GM12874 (cell line): ENCODE data around the gene WWTR1.

ENCODE experiments used
- TF ChIP-seq, protein P1 (sequence below): IDR thresholded peaks from 2 replicates; pipeline ENCODE4 v1.5.1; 2011; ENCODE audit warnings: low read depth, mild to moderate bottlenecking, control low read depth, low read length, moderate library complexity; ENCODE audit not compliant: insufficient read depth

WWTR1 gene

DNA sequence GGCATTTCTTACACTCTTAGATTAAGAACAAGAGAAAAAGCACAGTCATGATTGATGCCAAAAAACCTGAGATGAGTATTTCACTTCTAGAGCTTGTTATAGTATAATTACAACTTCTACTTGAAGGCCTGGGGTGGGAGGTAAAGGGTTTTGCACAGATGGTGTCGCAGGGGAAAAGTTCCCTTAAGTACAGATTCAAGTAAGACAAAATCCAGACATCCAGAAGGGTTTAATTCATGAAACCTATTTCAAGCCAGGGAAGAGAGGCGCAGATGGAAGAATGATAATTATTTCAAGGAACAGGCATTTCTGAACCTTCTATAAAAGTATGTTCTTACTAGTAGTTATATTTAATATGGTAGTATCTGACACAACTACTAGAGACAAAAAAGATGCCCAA lies 112.8 kb downstream of the WWTR1 start:
- TF ChIP-seq, protein P1, sequence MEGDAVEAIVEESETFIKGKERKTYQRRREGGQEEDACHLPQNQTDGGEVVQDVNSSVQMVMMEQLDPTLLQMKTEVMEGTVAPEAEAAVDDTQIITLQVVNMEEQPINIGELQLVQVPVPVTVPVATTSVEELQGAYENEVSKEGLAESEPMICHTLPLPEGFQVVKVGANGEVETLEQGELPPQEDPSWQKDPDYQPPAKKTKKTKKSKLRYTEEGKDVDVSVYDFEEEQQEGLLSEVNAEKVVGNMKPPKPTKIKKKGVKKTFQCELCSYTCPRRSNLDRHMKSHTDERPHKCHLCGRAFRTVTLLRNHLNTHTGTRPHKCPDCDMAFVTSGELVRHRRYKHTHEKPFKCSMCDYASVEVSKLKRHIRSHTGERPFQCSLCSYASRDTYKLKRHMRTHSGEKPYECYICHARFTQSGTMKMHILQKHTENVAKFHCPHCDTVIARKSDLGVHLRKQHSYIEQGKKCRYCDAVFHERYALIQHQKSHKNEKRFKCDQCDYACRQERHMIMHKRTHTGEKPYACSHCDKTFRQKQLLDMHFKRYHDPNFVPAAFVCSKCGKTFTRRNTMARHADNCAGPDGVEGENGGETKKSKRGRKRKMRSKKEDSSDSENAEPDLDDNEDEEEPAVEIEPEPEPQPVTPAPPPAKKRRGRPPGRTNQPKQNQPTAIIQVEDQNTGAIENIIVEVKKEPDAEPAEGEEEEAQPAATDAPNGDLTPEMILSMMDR: no peak

DNA sequence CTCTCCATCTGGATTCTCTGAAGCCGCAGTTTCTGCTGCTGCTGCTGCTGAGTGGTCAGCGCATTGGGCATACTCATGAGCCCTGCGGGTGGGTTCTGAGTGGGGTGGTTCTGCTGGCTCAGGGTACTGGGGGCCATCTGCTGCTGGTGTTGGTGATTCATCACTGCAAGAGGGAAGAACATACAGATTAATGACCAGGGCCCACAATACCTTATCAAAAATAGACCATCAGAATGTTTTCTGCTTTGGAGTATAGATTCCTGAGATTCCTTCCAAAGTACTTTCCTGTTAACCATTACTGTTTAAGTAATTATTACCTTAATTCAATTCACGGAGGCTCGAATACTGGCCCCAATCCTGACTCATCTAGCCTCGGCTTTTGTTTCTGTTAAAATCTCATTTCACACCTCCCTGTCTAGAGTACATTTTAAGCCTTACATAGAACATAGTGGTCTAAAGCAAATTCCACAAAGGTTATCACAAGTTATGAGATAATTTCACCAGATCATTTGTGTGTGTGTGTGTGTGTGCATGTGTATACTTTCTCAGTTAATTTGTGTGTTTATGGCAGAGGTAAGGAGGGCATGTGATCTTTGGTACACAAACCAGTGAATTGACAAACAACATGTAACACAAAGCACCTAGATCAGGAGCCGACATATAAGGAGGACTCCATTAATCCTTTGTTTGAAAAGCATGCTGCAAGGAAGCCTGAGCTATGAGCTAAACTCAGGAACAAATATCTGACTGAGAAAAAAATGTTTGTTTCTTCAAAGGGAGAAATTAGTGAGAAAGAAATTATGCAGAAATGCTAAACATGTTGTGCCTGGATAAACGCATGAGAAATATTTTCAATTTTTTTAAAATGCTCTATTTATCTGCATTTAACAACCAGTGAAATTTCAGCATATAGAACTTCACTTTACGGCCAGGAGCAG lies 115.2 kb downstream of the WWTR1 start:
- TF ChIP-seq, protein P1: no peak

DNA sequence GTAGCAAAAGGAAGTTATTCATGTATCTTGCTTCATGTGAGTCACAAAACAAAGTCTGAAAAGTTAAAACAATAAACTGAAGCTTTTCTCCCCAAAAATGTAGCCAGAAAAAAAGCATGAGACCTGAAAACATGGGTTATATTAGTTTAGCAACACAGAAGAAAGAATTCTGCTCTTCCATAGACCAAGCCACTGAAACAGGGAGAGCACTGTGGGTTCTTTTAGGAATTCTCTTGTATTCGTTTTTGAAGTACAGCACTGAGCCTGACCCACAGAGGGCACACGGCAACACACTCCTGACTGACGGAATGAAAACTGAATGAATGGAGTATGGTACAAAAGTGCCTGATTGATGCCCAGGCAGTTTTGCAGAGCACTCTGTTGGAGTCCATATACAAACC lies 116.7 kb downstream of the WWTR1 start:
- TF ChIP-seq, protein P1: no peak

DNA sequence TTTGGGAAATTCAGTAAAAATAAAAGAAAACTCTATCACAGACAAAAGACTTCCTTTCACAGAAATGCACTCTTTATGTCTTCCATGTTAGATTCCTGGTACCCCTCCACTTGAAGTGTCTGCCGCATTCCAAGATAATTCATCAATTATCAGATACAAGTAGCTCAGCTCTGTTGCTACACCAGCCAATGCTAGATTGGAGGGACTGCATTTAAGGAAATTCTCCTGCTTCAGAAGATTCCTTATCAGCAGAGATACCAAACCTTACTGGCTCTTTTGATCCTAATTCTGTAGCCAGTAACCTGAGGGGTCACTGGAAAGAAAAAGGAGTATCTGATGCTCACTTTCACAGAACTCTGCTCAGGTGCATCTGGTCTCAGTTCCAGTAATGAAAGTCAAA lies 119.5 kb downstream of the WWTR1 start:
- TF ChIP-seq, protein P1: no peak

DNA sequence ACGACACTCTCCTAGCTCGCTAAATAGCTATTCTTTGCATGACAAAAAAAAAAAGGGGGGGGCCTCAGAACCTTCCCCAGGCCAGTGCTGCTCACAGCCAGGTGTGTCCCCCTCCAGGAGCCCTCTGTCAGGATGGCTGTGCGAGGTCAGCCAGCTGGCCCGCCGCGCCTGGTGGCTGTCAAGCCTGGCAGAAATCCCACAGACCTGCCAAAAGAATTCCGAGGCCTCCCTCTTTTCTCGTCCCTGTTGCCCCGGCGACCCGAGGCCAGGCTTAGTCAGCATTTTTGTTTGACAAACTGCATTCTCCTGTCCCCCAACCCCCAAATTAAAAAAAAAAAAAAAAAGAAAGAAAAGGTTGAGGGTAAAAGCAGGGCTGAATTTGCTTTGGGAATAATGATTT lies 121.4 kb downstream of the WWTR1 start:
- TF ChIP-seq, protein P1: no peak

DNA sequence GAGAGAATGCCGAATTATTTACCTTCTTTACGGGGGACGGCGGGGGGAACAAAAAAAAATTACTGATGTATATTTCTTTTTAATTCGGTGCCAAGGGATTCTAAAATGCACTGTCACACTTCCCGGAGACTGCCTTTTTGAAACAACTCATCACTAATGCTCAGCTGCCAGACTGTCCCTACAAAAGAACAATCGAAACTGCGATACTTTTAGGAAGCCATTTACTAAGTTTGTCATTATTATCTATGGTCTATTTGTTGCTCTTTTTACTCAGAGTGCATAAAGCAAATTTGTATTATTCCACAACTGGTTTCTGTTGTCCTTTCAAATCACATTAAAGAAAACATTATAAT lies 122.5 kb downstream of the WWTR1 start:
- TF ChIP-seq, protein P1: no peak

DNA sequence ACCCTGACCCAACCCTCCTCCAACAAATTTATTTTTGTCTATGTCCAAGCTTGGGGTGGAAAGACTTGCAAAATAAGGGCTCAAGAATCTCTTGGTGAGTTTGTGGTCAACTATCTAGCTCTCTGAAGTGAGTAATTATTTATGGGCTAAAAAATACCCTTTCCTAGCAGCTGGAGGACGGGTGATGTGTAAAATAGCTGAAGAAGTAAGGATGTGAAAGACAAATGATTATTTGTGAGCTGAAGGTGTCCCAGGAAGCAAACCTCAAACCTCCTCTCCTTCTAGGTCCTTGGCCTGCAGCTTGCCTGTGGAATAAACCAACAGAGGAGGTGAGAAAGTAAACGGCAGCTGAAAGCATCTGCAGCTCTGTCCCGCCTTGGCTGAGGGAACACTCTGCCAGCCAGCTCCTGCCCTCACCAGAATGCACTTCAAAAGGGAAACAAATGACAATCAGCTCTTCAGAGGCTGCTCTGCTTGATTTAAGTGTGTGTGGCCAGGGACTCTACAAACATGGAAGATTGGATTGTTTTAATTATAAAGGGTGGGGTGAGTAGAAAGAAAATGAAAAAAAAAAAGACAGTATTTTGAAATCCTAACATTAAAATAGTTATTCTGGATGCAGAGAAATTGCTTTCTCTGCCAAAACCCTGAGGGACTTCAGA lies 123.0 kb downstream of the WWTR1 start:
- TF ChIP-seq, protein P1: no peak
